Measurements from ENCODE around the gene TUBB2A. TPM values are rescaled to one million over a fixed set of nuclear protein-coding genes. Genes with fewer than 3 reads are reported as not detected.

TUBB2A gene
- polyA plus RNA-seq, 1 of the 3 experiments (the other 2 are of a cell fraction), result 199 TPM

- no peaks in the 10 kb centered on the region for H4K20me1 ChIP-seq (ENCODE audit: insufficient read depth)
- no peak overlapping the region for H3K4me2 ChIP-seq
- no peak for DNase-seq
- H3K27ac ChIP-seq (ENCODE audit: low read depth in 2 of 2, low read length in 1 of 2), result no peak overlapping the region
- TF ChIP-seq TAF1 (IDR thresholded peaks at IDR 0.05; ENCODE audit: borderline replicate concordance, low read depth, low read length) (no peak), ELF1 (IDR thresholded peaks at IDR 0.05) (no peak), RCOR1 (IDR thresholded peaks at IDR 0.05; ENCODE audit: low read length) (no peak), EZH2phosphoT487 (IDR thresholded peaks at IDR 0.05; ENCODE audit: borderline replicate concordance, low read depth) (no peak), YY1 (IDR thresholded peaks at IDR 0.05; ENCODE audit: low read depth) (no peak), POLR2AphosphoS5 (IDR thresholded peaks at IDR 0.05; ENCODE audit: low read depth, low read length) (no peak), NFIC (IDR thresholded peaks at IDR 0.05; ENCODE audit: borderline replicate concordance) (no peak), FOXJ3 (CRISPR knock-in tag; IDR thresholded peaks at IDR 0.05) (no peak), SIN3A (IDR thresholded peaks at IDR 0.05; ENCODE audit: borderline replicate concordance, low read depth, low read length) (no peak)
- TF ChIP-seq, protein P1, sequence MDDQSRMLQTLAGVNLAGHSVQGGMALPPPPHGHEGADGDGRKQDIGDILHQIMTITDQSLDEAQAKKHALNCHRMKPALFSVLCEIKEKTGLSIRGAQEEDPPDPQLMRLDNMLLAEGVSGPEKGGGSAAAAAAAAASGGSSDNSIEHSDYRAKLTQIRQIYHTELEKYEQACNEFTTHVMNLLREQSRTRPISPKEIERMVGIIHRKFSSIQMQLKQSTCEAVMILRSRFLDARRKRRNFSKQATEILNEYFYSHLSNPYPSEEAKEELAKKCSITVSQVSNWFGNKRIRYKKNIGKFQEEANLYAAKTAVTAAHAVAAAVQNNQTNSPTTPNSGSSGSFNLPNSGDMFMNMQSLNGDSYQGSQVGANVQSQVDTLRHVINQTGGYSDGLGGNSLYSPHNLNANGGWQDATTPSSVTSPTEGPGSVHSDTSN (IDR thresholded peaks at IDR 0.05), result no peak
- TF ChIP-seq, protein P2, sequence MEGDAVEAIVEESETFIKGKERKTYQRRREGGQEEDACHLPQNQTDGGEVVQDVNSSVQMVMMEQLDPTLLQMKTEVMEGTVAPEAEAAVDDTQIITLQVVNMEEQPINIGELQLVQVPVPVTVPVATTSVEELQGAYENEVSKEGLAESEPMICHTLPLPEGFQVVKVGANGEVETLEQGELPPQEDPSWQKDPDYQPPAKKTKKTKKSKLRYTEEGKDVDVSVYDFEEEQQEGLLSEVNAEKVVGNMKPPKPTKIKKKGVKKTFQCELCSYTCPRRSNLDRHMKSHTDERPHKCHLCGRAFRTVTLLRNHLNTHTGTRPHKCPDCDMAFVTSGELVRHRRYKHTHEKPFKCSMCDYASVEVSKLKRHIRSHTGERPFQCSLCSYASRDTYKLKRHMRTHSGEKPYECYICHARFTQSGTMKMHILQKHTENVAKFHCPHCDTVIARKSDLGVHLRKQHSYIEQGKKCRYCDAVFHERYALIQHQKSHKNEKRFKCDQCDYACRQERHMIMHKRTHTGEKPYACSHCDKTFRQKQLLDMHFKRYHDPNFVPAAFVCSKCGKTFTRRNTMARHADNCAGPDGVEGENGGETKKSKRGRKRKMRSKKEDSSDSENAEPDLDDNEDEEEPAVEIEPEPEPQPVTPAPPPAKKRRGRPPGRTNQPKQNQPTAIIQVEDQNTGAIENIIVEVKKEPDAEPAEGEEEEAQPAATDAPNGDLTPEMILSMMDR (IDR thresholded peaks at IDR 0.05), result no peak
- ChIA-PET POLR2A (interaction anchor here (1.0 kb wide), 1 partner anchor 117 kb away, joined by 3 read pairs; the partner anchor contains the start of gene PSMG4), CTCF (interaction anchor here (0.9 kb wide), 1 partner anchor 137 kb away, joined by 3 read pairs; no protein-coding TSS in a partner anchor)
- H3K4me3 ChIP-seq (ENCODE audit: low read depth in 2 of 2, low read length in 1 of 2), result no peak overlapping the region
- no peak overlapping the region for H2AFZ ChIP-seq (ENCODE audit: low read depth)
- H3K79me2 ChIP-seq (ENCODE audit: insufficient read depth), result no peaks in the 10 kb centered on the region
- H3K9ac ChIP-seq, result no peak overlapping the region
- H3K9me2 ChIP-seq, result no peaks in the 10 kb centered on the region
- H3K9me3 ChIP-seq, result no peaks in the 10 kb centered on the region
- H3K36me3 ChIP-seq (replicated peaks in 1 of 2; ENCODE audit: control insufficient read depth in 1 of 2, insufficient read depth in 2 of 2, low read length in 1 of 2), result peaks cover 22 to 47% of the 10 kb centered on the region in 2 experiments
- peaks cover 6% of the 10 kb centered on the region for H3F3A ChIP-seq (replicated peaks; ENCODE audit: insufficient read depth)
- H3K27me3 ChIP-seq (ENCODE audit: insufficient read depth), result no peaks in the 10 kb centered on the region
- no peaks in the 10 kb centered on the region for H3K4me1 ChIP-seq (ENCODE audit: control insufficient read depth in 1 of 2, insufficient read depth in 2 of 2, low read depth in 1 of 2, low read length in 1 of 2)
Measured at GRCh38 chr6:3142536-3142935, 14.8 kb downstream of the TUBB2A start.

DNA sequence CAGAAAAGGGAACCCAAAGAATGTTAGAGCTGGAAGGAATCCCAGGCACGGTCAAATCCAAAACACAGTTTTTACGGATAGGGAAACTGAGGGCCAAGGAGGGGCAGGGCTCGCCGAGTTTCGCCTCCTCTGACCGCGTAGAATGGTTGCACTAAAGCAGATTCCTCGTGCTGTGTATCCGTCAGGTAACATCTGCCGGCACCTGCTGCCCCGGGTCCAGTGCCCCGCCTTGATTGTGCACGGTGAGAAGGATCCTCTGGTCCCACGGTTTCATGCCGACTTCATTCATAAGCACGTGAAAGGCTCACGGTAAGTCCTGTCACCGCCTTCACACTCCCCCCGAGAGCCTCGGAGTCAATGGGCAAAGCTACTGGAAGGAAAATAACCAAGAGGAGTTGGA lies 17.1 kb downstream of the TUBB2A start:
- CTCF ChIA-PET, result interaction anchor here (1.0 to 1.7 kb wide), 5 partner anchors 14 to 592 kb away, joined by 3 to 6 read pairs (median 4); no protein-coding TSS in a partner anchor

More for the DNA sequence above, 17.1 kb downstream of the TUBB2A start:
- H3K4me1 ChIP-seq (ENCODE audit: control insufficient read depth in 1 of 2, insufficient read depth in 2 of 2, low read depth in 1 of 2, low read length in 1 of 2), result no peaks in the 10 kb centered on the region
- POLR2A ChIA-PET, result interaction anchor here (1.0 kb wide), 1 partner anchor 17 kb away, joined by 3 read pairs; the partner anchor contains the start of gene TUBB2A
- H3K4me2 ChIP-seq, result no peak overlapping the region
- H3K79me2 ChIP-seq (ENCODE audit: insufficient read depth), result no peaks in the 10 kb centered on the region
- no peaks in the 10 kb centered on the region for H3K27me3 ChIP-seq (ENCODE audit: insufficient read depth)
- H3K9me2 ChIP-seq, result no peaks in the 10 kb centered on the region
- H3K9ac ChIP-seq, result no peak overlapping the region
- H2AFZ ChIP-seq (ENCODE audit: low read depth), result no peak overlapping the region
- H3K27ac ChIP-seq (ENCODE audit: low read depth in 2 of 2, low read length in 1 of 2), result no peak overlapping the region
- 98% methylated on average over 15 of the region's 20 CpGs for WGBS (ENCODE audit: low lambda C conversion rate)
- peaks cover 25 to 59% of the 10 kb centered on the region in 2 experiments for H3K36me3 ChIP-seq (replicated peaks in 1 of 2; ENCODE audit: control insufficient read depth in 1 of 2, insufficient read depth in 2 of 2, low read length in 1 of 2)
- H4K20me1 ChIP-seq (ENCODE audit: insufficient read depth), result no peaks in the 10 kb centered on the region
- no peak for DNase-seq
- H3K9me3 ChIP-seq, result no peaks in the 10 kb centered on the region
- TF ChIP-seq MEF2A (IDR thresholded peaks at IDR 0.05; ENCODE audit: borderline replicate concordance, low read depth), result no peak
- no peak overlapping the region for H3K4me3 ChIP-seq (ENCODE audit: low read depth in 2 of 2, low read length in 1 of 2)
- H3F3A ChIP-seq (replicated peaks; ENCODE audit: insufficient read depth), result peaks cover 6% of the 10 kb centered on the region

Measured in SK-N-SH (cell line).